Suppressor macrophage treated with lipopolysaccharide for 1 hour (primary cell): ENCODE measurements around the gene CORIN.
"Not testable (repeated sequence)": the region's sequence is repeated elsewhere in the genome, so short reads cannot be mapped to it uniquely, and the experiment has no call there.

Experiments used
- DNase-seq, 3 donors: peaks; one replicate each; pipeline ENCODE4 v3.0.0-alpha.2; 2020 to 2022

The CORIN gene

DNA sequence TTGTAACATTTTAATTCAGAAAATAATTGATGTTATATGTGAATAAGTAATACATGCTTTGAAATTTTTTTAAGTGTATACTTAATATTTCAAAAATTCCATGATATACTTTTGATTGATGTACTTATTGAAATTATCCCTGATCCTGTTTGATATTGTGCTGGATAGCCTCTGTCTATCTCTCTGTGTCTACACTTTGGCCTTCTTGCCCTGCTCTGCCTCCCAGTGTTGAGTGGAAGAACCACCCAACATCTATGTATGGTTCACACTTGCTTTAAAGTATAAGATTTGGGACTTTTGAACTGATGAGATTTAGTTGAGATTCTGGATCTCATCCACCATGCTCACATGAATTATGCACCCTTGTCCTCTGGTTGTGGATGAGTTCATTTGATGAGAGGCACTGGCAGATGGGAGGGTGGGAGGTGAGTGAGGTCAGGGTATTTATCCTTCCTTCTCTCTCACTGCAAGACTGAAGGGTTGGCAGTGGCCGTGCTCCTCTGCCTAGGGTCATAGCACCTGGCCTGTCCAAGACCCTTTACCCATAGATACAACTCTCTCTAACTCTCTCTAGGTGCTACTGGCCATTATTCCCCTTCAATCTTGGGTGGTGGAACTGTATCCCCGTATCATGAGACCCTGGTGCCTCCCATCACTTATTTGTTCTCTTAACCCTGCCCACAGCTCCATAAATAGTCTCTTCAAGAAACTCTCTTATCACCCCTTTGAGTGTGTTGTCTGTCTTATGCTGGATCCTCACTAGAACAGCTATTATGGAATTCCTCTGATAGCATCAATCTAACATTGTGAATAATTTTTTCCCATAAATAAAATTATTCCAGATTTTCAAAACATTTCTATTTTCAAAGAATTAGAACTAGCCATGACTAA is 75.2 kb downstream of the CORIN start:
- DNase-seq: no peak

GRCh38 chr4:47753316-47753715 is 84.6 kb downstream of the CORIN start:
- DNase-seq: not testable (repeated sequence)

DNA sequence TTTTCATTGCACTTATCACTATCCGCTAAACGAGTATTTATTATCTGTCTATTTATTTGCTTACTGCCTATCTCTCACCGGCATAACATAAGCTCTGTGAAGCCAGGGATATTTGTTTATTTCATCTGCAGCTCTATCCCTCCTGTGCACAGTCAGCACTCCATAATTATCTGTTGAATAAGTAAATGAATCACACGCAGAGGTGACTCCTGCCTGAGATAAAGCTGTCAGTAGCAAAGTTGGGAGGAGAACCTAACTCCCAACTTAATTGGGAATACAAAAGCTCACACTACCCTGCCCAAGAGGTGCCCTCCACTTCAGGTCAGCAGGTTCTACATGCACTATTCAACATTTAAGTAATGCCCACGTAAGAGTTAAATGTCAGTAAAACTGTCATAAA is 85.7 kb downstream of the CORIN start:
- DNase-seq: no peak

DNA sequence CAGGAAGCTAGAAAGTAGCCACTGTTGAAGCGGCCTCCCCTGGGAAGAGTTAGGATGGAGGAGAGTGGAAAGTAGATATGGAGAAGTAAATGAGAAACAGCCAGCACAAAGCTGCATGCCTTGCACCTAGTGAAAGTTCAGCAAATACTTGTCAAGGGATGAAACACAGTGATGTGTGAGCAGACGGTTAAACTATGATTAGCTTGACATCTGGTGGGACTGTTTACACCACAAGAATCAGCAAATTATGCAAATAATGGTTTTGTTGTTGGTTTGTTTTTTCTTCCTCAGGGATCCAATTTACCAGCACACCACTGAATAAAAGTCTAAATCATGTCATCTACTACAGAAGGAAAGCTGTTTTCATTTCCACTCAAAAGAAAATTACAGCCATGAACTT is 87.1 kb downstream of the CORIN start:
- DNase-seq: no peak

DNA sequence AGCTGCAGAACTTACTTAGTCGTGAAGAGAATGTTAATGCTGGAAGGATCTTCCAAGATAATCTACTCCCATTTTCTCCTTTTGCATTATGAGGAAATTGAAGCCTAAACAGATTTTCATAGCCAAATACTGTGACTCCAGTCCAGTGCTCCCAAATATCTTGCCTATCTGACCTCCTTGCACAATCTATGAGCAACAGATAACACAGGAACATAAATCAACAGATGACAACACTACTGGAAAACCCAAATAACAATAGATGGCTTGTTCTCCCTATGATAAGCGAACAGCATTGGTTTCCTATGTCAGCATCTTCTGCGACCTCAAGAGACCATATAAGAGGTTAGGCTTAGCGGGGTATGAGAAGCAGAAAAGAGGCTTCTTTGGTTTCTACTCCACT is 88.0 kb downstream of the CORIN start:
- DNase-seq: no peak

- DNase-seq: no peak
Observed at GRCh38 chr4:47749060-47749459, 88.8 kb downstream of the CORIN start.

- DNase-seq: no peak
Observed at GRCh38 chr4:47747846-47748494, 89.9 kb downstream of the CORIN start.

- DNase-seq: no peak
Observed at GRCh38 chr4:47747211-47747610, 90.7 kb downstream of the CORIN start.

DNA sequence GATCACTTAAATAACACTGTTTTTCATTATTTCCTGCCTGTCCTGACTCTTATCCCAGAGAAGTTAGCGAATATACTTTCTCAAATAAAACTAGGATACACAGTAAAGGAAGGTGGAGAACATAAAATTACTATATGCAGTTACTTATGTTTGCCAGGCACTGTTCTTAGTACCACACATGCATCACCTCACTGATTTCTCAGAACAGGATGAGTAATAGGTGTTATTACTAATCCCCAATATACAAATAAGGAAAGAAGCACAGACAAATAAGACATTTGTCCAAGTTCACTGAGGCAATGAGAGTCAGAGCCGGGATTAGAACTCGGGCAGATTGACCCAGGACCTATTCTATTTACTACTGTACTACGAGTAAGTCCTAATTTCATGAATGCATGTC is 91.7 kb downstream of the CORIN start:
- DNase-seq: no peak

- no peak for DNase-seq
Observed at GRCh38 chr4:47744843-47745382, 93.0 kb downstream of the CORIN start.

DNA sequence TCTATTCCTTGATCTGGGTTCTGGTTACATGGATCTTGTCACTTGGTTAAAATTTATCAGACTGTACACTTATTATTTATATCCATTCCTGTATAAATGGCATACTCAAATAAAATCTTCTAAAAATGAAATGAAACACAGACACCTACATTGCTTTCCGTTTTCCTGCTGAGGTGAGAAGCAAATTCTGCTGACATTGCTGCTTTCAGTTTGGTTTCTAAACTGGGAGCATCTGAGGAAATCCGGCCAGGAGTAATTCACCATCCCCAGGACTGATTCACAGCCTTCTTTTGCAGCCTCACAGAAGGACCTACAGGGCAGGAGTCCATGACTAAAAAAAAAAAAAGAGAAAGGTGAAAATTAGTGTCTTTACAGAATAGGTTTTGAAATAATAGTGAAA is 93.6 kb downstream of the CORIN start:
- DNase-seq: no peak

- peak; percentile 54 to 86 (median 81) for DNase-seq
Observed at GRCh38 chr4:47741200-47741599, 96.7 kb downstream of the CORIN start.

DNA sequence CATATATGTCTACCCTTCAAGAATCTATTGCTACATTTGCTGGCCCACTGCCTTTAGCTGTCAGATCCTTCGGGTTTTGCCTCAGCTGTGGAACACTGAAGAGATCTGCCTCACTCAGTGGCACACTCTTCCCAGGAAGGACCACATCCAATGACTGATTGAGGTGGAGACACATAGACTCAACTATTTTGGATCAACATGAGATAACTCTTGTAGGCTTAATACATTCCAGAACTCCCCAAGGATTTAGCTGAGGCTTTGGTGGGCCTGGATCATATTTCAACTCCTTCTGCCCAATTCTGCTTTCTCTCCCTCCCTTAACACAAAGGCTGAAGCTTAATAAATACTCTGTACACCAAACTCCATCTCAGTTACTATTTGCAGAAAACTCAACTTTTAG is 100.5 kb downstream of the CORIN start:
- DNase-seq: no peak

DNA sequence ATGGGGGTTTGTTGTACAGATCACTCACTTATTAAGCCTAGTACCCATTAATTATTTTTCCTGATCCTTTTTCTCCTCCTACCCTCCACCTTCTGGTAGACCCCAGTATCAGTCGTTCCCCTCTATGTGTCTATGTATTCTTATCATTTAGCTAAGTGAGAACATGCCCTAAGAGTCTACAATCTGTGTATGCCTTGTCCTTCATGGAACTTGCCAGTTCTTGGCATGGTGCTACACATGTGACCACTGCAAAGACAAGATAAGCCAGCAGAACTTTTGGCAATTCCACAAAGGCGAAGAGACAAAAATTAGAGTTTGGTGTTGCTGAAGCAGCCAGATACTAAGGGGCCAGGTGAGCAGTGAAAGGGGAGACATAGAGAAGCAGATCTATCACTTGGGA is 101.3 kb downstream of the CORIN start:
- DNase-seq: no peak

- DNase-seq: peak in 1 of 3 donors; percentile 1
Observed at GRCh38 chr4:47736146-47736545, 101.7 kb downstream of the CORIN start.

- DNase-seq: no peak
Observed at GRCh38 chr4:47733302-47734175, 104.3 kb downstream of the CORIN start.

GRCh38 chr4:47731182-47731581 is 106.7 kb downstream of the CORIN start:
- DNase-seq: no peak

DNA sequence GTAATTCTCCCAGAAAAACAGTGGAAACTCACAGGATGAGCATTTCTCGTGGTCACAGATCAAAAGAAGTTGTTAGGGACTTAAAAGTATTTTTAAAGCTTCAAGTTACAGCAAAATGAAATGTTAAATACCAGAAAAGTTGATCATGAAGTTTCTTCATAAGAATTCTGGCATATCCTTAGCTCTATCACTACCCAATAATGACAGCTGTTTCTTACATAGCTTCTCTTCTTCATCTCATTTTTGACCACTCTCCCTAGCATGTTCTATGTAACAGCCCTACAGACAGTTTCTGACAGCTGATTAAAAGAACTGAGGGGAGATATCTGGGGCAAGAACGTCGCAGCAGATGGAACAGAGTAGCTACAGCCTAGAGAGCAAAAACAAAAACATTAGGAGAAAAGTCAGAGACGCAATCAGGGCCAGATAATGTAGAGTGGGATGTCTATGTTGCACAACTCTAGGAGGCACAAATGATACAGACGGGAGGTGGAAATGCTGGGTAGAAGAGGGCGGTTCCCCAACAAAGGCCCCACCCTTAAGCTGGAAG is 108.7 kb downstream of the CORIN start:
- peak in 1 of 3 donors; percentile 1 for DNase-seq

DNA sequence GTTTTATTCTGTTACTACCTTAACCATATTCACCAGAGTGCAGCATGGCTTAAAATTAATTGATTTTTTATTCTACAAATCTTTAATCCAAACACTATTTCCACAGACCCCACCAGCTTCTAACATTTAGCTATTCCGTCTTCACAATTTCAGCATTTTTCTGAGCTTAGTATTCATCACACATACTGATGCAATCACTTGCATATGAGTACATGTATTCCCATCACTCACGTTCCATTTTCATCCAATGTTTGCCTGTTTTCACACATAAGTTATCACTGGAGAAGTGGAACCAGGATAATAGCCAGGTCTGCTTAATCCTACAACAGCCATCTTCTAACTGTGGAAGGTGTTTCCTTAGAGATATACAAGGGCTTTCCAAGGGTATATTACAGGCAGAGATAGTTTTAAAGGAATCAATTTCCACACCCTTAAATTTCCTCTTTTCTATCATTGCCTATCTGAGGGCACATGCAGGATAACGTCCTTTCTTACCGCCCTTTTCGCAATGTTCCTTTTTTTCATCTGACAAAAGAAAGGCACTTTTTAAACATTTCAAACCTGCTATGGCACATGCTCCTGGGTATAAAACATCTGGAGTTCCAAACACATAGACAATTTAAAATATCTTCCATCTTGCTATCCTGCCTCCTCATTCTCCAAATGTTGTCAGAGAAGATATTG is 115.8 kb downstream of the CORIN start:
- no peak for DNase-seq

DNA sequence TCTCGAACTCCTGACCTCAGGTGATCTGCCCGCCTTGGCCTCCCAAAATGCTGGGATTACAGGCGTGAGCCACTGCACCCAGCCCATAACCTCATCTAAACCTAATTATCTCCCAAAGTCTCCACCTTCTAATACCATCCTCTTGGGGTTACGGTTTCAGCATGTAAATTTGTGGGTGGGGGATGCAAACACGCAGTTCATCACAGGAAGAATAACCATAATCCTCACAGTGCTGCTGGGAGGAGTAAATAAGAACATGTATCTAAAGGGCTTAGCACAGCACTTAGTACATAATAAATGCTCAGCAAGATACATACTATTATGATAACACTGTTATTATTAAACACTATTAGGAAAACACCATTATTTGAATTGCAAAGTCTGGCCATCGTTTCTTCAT is 116.4 kb downstream of the CORIN start:
- no peak for DNase-seq

- no peak for DNase-seq
Observed at GRCh38 chr4:47720787-47721186, 117.1 kb downstream of the CORIN start.

- no peak for DNase-seq
Observed at GRCh38 chr4:47719576-47719975, 118.3 kb downstream of the CORIN start.
